ENCODE data around the gene KCTD16. TPM values are rescaled to one million over a fixed set of nuclear protein-coding genes. Genes with fewer than 3 reads are reported as not detected.

Gene KCTD16
- total and polyA plus RNA-seq, 2 experiments from 2014 or later: 0.02 to 0.76 TPM

DNA sequence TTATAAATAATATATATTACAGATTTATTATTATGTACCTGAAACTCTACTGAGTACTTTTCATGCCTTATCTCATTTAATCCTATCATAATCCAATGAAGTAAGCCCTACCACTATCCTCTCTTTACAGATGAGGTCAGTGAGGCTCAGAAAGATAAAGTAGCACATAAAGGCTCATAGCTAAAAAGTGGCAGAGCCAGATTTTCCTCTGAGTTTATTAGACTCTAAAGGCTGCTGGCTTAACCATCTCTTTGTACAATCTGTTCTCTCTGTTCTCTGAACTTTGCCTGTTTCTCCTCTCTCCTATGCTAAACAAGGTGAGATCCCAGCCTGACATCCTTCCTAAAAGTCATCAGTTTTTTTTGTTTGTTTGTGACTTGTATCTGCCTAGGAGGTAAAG is 311.2 kb downstream of the KCTD16 start (continued):
- TF ChIP-seq, protein P1, sequence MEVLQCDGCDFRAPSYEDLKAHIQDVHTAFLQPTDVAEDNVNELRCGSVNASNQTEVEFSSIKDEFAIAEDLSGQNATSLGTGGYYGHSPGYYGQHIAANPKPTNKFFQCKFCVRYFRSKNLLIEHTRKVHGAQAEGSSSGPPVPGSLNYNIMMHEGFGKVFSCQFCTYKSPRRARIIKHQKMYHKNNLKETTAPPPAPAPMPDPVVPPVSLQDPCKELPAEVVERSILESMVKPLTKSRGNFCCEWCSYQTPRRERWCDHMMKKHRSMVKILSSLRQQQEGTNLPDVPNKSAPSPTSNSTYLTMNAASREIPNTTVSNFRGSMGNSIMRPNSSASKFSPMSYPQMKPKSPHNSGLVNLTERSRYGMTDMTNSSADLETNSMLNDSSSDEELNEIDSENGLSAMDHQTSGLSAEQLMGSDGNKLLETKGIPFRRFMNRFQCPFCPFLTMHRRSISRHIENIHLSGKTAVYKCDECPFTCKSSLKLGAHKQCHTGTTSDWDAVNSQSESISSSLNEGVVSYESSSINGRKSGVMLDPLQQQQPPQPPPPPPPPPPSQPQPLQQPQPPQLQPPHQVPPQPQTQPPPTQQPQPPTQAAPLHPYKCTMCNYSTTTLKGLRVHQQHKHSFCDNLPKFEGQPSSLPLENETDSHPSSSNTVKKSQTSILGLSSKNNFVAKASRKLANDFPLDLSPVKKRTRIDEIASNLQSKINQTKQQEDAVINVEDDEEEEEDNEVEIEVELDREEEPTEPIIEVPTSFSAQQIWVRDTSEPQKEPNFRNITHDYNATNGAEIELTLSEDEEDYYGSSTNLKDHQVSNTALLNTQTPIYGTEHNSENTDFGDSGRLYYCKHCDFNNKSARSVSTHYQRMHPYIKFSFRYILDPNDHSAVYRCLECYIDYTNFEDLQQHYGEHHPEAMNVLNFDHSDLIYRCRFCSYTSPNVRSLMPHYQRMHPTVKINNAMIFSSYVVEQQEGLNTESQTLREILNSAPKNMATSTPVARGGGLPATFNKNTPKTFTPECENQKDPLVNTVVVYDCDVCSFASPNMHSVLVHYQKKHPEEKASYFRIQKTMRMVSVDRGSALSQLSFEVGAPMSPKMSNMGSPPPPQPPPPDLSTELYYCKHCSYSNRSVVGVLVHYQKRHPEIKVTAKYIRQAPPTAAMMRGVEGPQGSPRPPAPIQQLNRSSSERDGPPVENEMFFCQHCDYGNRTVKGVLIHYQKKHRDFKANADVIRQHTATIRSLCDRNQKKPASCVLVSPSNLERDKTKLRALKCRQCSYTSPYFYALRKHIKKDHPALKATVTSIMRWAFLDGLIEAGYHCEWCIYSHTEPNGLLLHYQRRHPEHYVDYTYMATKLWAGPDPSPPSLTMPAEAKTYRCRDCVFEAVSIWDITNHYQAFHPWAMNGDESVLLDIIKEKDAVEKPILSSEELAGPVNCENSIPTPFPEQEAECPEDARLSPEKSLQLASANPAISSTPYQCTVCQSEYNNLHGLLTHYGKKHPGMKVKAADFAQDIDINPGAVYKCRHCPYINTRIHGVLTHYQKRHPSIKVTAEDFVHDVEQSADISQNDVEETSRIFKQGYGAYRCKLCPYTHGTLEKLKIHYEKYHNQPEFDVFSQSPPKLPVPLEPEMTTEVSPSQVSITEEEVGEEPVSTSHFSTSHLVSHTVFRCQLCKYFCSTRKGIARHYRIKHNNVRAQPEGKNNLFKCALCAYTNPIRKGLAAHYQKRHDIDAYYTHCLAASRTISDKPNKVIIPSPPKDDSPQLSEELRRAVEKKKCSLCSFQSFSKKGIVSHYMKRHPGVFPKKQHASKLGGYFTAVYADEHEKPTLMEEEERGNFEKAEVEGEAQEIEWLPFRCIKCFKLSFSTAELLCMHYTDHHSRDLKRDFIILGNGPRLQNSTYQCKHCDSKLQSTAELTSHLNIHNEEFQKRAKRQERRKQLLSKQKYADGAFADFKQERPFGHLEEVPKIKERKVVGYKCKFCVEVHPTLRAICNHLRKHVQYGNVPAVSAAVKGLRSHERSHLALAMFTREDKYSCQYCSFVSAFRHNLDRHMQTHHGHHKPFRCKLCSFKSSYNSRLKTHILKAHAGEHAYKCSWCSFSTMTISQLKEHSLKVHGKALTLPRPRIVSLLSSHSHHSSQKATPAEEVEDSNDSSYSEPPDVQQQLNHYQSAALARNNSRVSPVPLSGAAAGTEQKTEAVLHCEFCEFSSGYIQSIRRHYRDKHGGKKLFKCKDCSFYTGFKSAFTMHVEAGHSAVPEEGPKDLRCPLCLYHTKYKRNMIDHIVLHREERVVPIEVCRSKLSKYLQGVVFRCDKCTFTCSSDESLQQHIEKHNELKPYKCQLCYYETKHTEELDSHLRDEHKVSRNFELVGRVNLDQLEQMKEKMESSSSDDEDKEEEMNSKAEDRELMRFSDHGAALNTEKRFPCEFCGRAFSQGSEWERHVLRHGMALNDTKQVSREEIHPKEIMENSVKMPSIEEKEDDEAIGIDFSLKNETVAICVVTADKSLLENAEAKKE (CRISPR knock-in tag; IDR thresholded peaks at IDR 0.05): no peak
- no peak for TF ChIP-seq EZH2phosphoT487 (IDR thresholded peaks at IDR 0.05; ENCODE audit: unreplicated experiment)
- TF ChIP-seq STAT1 (IDR thresholded peaks at IDR 0.05; ENCODE audit: unreplicated experiment): no peak
- TF ChIP-seq NANOG (IDR thresholded peaks at IDR 0.05; ENCODE audit: borderline replicate concordance): no peak
- TF ChIP-seq ZNF114 (CRISPR knock-in tag; IDR thresholded peaks at IDR 0.05): no peak
- TF ChIP-seq JUNB (IDR thresholded peaks at IDR 0.05; ENCODE audit: unreplicated experiment): no peak
- TF ChIP-seq EZH2 (IDR thresholded peaks at IDR 0.05; ENCODE audit: low read depth, unreplicated experiment): no peak

DNA sequence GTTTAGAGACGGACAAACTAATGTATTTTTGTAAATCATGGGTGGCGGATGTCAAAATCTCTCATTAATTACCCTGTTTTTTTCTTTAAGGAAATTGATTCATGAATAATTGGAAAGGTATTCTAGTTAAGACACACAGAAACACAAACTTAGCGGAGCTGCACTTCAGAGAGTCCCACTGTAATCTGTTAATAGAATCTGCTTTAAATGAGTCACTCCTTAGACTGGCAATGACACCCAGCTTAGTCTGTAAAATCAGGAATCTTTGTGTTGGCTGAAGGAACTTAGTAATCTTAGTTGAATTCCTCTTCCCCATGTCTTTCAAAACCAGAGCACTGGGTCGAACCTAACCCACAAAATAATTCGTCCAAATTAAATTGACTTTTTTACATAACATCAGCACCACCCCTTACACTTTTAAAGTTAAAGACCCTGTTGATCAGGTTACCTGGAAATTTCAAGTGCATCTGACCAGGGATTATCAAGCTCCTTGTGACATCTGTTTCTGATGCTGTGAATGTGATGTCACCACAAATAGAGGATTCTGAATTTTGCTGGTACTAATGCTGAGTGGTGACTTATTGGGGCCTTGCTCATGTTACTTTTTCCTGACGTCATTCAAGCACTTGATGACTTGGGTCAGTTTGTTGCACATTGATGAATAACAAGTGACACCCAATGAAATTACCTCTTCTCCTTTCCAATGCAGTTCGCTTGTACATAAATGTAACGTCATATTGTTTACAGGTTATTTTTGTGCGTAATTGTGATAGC is 313.6 kb downstream of the KCTD16 start:
- ATAC-seq: no peak
- no peak for TF ChIP-seq EZH2phosphoT487 (IDR thresholded peaks at IDR 0.05; ENCODE audit: unreplicated experiment)
- TF ChIP-seq NANOG (IDR thresholded peaks at IDR 0.05; ENCODE audit: borderline replicate concordance): no peak
- TF ChIP-seq JUNB (IDR thresholded peaks at IDR 0.05; ENCODE audit: unreplicated experiment): no peak
- TF ChIP-seq EZH2 (IDR thresholded peaks at IDR 0.05; ENCODE audit: low read depth, unreplicated experiment): no peak
- TF ChIP-seq, protein P2, sequence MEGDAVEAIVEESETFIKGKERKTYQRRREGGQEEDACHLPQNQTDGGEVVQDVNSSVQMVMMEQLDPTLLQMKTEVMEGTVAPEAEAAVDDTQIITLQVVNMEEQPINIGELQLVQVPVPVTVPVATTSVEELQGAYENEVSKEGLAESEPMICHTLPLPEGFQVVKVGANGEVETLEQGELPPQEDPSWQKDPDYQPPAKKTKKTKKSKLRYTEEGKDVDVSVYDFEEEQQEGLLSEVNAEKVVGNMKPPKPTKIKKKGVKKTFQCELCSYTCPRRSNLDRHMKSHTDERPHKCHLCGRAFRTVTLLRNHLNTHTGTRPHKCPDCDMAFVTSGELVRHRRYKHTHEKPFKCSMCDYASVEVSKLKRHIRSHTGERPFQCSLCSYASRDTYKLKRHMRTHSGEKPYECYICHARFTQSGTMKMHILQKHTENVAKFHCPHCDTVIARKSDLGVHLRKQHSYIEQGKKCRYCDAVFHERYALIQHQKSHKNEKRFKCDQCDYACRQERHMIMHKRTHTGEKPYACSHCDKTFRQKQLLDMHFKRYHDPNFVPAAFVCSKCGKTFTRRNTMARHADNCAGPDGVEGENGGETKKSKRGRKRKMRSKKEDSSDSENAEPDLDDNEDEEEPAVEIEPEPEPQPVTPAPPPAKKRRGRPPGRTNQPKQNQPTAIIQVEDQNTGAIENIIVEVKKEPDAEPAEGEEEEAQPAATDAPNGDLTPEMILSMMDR (conservative IDR thresholded peaks at IDR 0.05; ENCODE audit: low read depth in 2 of 2): no peak
- no peak for TF ChIP-seq ZNF114 (CRISPR knock-in tag; IDR thresholded peaks at IDR 0.05)

More for the DNA sequence above, 313.6 kb downstream of the KCTD16 start:
- Histone ChIP-seq H4K20me1 (replicated peaks; ENCODE audit: insufficient read depth) (no peaks in the 10 kb centered on the region), H2AFZ (no peak overlapping the region), H3K27me3 (ENCODE audit: insufficient read depth) (no peaks in the 10 kb centered on the region), H3K79me2 (replicated peaks; ENCODE audit: insufficient read depth) (no peaks in the 10 kb centered on the region), H3F3A (replicated peaks; ENCODE audit: low read depth) (no peaks in the 10 kb centered on the region), H3K36me3 (ENCODE audit: insufficient read depth) (no peaks in the 10 kb centered on the region), H3K9me2 (ENCODE audit: insufficient read depth) (no peaks in the 10 kb centered on the region), H3K4me2 (no peak overlapping the region), H3K27ac (ENCODE audit: low read depth) (no peak overlapping the region), H3K4me1 (ENCODE audit: insufficient read depth) (peaks cover 31% of the 10 kb centered on the region), H3K4me3 (no peak overlapping the region)
- DNase-seq (ENCODE audit: low spot score): no peak
- Mint-ChIP-seq H3K36me3 (ENCODE audit: low read depth) (no peaks in the 10 kb centered on the region), H3K4me1 (peaks cover 37% of the 10 kb centered on the region), H3K4me3 (no peak overlapping the region), H3K9me3 (no peaks in the 10 kb centered on the region), H3K27me3 (ENCODE audit: insufficient read depth, low read depth, poor library complexity) (no peaks in the 10 kb centered on the region), H3K27ac (no peak overlapping the region)
